Measurements from ENCODE around the gene USB1.

- TF ChIP-seq, protein P1, sequence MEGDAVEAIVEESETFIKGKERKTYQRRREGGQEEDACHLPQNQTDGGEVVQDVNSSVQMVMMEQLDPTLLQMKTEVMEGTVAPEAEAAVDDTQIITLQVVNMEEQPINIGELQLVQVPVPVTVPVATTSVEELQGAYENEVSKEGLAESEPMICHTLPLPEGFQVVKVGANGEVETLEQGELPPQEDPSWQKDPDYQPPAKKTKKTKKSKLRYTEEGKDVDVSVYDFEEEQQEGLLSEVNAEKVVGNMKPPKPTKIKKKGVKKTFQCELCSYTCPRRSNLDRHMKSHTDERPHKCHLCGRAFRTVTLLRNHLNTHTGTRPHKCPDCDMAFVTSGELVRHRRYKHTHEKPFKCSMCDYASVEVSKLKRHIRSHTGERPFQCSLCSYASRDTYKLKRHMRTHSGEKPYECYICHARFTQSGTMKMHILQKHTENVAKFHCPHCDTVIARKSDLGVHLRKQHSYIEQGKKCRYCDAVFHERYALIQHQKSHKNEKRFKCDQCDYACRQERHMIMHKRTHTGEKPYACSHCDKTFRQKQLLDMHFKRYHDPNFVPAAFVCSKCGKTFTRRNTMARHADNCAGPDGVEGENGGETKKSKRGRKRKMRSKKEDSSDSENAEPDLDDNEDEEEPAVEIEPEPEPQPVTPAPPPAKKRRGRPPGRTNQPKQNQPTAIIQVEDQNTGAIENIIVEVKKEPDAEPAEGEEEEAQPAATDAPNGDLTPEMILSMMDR (IDR thresholded peaks at IDR 0.05) = no peak
- TF ChIP-seq EP300 (IDR thresholded peaks at IDR 0.05; ENCODE audit: low read depth) (no peak), POLR2A (IDR thresholded peaks at IDR 0.05) (no peak), POLR2AphosphoS5 (IDR thresholded peaks at IDR 0.05) (no peak)
Observed at GRCh38 chr16:57962046-57962445, 39.2 kb upstream of the USB1 start.
